Measurements from ENCODE around the gene LRIG3. TPM values are rescaled to one million over a fixed set of nuclear protein-coding genes. Genes with fewer than 3 reads are reported as not detected.

Gene LRIG3
- polyA plus RNA-seq, 1 experiment: 33.9 TPM

- DNase-seq (ENCODE audit: low read depth): no peak
- TF ChIP-seq CTCF (IDR thresholded peaks at IDR 0.05; ENCODE audit: insufficient read depth, low read depth, low read length): no peak
- Histone ChIP-seq H3K27me3 (ENCODE audit: control insufficient read depth, insufficient read depth, low read length) (no peaks in the 10 kb centered on the region), H3K36me3 (ENCODE audit: control insufficient read depth, insufficient read depth, low read length) (no peaks in the 10 kb centered on the region), H3K4me3 (ENCODE audit: low read depth, low read length) (peak overlapping the region; percentile 98)
- ChIA-PET POLR2A (interaction anchor here (0.6 to 0.7 kb wide), 2 partner anchors 69 to 121 kb away, joined by 3 to 5 read pairs; no protein-coding TSS in a partner anchor), CTCF (interaction anchor here (0.8 to 1.3 kb wide), 8 partner anchors 14 to 379 kb away, joined by 3 to 5 read pairs (median 3); no protein-coding TSS in a partner anchor)
These were observed 838 bp downstream of the LRIG3 start for GRCh38 chr12:58919231-58920101.

DNA sequence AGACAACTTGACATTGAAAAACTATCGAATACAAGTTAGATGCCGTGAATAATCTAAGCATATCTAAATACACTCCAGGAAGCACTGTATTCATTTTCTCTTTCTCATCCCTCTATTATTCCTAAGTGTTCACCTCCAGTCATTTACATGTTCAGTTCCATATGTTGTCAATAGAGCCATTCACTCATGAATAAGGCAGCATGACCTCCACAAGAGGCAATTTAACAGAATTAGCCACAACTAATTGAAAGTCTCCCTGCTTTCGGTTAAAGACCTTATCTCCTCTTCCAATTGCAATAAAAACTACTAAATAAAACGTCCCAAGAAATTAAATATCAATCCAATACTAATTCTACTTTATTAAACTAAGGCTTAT lies 1.8 kb downstream of the LRIG3 start:
- H3K36me3 ChIP-seq (ENCODE audit: control insufficient read depth, insufficient read depth, low read length): no peaks in the 10 kb centered on the region; the same call in 1 of the 2 replicates
- no peak for TF ChIP-seq CTCF (IDR thresholded peaks at IDR 0.05; ENCODE audit: insufficient read depth, low read depth, low read length)
- ChIA-PET POLR2A (no interaction called here), CTCF (interaction anchor here (0.8 to 2.9 kb wide), 2 partner anchors 115 to 378 kb away, joined by 3 to 13 read pairs; no protein-coding TSS in a partner anchor)
- H3K27me3 ChIP-seq (ENCODE audit: control insufficient read depth, insufficient read depth, low read length): no peaks in the 10 kb centered on the region
- H3K4me3 ChIP-seq (ENCODE audit: low read depth, low read length): peak overlapping the region; percentile 98
- no peak for DNase-seq (ENCODE audit: low read depth)

DNA sequence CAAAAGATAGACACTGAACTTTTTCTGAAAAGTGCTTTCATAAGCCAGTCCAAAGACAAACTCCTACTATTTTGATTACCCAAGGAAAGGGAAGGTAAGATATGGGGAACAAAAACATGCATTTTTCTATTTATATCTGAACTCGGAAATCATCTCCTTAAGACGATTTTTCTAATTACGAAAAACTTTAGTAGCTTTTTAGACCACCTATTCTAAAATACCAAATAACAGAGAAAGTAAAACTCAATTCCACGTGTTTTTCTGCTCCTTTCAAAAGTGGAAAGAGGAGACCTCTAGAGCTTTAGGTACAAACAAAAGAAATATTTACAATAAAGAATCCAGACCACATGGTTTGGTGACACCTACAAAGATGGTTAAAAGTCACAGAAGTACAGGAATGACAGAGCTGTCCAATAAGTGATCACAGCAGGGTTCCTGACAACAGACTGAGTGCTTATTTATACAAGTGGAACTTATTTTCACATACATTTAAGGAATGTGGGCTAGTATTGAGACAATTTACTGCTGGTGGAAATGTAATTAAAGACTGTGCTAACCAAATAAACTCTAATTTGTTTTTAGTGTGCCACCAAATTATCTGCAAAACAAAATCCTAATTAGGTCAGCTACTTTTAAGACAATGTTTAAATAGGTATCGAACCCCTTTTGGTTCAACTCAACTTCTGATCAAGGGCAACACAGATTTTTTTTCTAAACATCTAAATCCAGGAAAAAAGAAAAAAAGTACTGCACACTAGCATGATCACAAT lies 2.4 kb downstream of the LRIG3 start:
- POLR2A ChIA-PET: interaction anchor here (0.6 kb wide), 1 partner anchor 135 kb away, joined by 4 read pairs; no protein-coding TSS in a partner anchor
- H3K4me3 ChIP-seq (ENCODE audit: low read depth, low read length): peak overlapping the region; percentile 98
- DNase-seq (ENCODE audit: low read depth): no peak

DNA sequence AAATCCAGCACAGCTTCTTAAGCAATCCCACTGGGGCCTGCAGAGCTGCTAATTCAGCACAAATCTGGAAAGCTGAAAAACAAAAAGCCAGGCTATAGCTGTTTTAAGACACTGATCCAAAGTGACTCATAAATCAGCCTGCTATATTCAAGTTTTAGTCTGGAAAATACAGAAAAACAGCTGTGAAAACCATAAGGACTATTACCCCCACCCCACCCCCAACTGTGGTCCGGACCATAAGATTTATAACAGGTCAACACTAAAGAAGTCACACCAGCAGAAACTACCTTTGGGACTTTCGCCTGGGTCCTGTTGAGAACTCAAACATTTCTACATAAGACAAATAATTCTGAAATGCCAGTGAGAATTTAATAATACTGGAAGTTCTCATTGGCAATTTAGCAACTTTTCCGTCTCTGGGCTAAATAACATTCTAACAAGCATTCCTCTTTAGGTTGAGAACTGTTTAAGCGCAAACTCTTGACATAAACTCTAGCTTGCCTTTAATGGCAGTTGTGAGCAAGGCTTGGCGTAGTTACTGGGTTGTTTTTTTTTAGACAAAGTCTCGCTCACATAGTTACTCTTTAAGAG lies 3.3 kb downstream of the LRIG3 start:
- no peaks in the 10 kb centered on the region for H3K27me3 ChIP-seq (ENCODE audit: control insufficient read depth, insufficient read depth, low read length)
- H3K4me3 ChIP-seq (ENCODE audit: low read depth, low read length): peak overlapping the region; percentile 98
- ChIA-PET CTCF (interaction anchor here (0.8 to 2.9 kb wide), 5 partner anchors 11 to 377 kb away, joined by 3 to 13 read pairs (median 3); no protein-coding TSS in a partner anchor), POLR2A (no interaction called here)
- H3K36me3 ChIP-seq (ENCODE audit: control insufficient read depth, insufficient read depth, low read length): peaks cover 5% of the 10 kb centered on the region
- DNase-seq (ENCODE audit: low read depth): no peak
- no peak for TF ChIP-seq CTCF (IDR thresholded peaks at IDR 0.05; ENCODE audit: insufficient read depth, low read depth, low read length)

More for the DNA sequence above, 2.4 kb downstream of the LRIG3 start:
- CTCF ChIA-PET: interaction anchor here (0.6 to 2.9 kb wide), 2 partner anchors 377 to 535 kb away, joined by 3 to 13 read pairs; no protein-coding TSS in a partner anchor
- TF ChIP-seq CTCF (IDR thresholded peaks at IDR 0.05; ENCODE audit: insufficient read depth, low read depth, low read length): no peak
- Histone ChIP-seq H3K27me3 (ENCODE audit: control insufficient read depth, insufficient read depth, low read length) (no peaks in the 10 kb centered on the region), H3K36me3 (ENCODE audit: control insufficient read depth, insufficient read depth, low read length) (peaks cover under 1% of the 10 kb centered on the region; the same call in 1 of the 2 replicates)

All from BJ (cell line).